Skeletal muscle cell (primary cell): ENCODE results near the gene PEDS1.
A peak's percentile ranks its signal among the peaks of the same experiment; 100 is the strongest.
"Not testable (repeated sequence)": the region's sequence is repeated elsewhere in the genome, so short reads cannot be mapped to it uniquely, and the experiment has no call there.

ENCODE experiments used
- DNase-seq: peaks from one replicate; pipeline ENCODE4 v3.0.0-alpha.2; 2010; ENCODE audit warnings: low read depth
- H3K4me3 ChIP-seq: 2 replicates; pipeline ENCODE4 v1.5.1; 2011; ENCODE audit warnings: low read depth, mild to moderate bottlenecking, control low read depth, low read length, moderate library complexity

The PEDS1 gene

DNA sequence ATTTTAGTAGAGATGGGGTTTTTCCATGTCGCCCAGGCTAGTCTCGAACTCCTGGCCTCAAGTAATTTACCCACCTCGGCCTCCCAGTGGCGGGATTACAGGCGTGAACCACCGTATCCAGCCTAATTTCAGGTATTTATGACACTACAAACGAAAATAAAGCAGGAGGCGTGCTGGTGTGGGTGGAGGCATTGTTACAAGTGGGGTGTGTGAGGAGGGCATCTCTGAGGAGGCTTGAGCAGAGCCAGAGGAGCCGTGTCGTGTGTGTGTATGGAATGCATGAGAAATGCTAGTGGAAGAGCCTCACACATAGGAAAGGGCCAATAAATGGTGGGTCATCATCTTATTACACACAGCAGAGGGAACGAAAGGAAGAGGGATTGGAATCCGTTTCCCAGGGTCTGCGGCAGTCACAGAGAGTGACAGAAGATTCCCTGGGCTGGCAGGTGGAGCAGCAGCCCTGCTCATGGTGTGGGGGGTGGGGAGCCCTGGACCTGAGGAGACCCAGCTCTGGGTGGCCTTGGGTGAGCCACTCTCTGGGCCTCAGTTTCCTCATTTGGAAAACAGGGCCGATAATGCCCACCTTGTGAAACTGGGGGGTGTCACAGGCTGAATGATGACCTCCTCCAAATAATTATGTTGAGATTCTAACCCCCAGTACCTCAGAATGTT is 17.2 kb upstream of the PEDS1 start:
- DNase-seq = no peak
- H3K4me3 ChIP-seq = no peak overlapping the region

- no peak overlapping the region for H3K4me3 ChIP-seq
- no peak for DNase-seq
Observed at GRCh38 chr20:50169329-50169823, 15.9 kb upstream of the PEDS1 start.

DNA sequence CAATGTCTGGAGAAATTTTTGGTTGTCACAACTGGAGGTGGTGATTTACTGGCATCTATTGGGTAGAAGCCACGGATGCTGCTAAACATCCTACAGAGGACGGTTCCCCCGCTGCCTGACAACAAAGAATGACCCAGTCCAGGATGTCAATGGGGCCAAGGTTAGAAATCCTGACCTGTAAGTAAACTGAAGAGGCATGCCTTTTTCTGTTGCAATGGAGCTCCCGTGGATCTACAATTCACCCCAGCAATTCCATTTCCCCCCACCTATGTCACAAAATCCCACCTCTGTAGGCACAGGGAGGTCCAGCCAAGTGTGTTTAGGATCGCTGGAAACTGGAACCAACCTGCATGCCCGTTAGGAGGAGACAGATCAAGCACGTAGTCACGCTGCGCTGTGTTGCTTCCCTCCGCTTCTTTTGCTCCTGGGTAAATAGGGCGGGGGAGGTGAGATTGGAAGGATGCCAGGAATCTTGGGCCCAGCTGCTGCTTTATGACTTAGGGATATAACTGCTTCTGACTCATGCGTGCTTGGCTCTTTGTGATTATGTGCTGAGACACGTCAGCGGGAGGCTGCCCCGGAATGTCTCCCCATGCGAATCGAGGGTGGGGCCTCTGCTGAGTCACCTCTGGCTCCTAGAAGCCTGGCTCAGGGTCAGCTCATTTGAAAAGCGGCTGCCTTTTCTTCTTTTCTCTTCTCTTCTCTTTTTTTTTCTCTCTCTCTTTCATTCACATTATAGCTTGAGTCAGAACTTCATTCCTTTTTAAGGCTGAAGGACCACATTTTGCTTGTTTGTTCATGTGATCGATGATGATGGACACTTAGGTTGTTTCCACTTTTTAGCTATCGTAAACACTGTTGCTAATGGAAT is 12.4 kb upstream of the PEDS1 start:
- H3K4me3 ChIP-seq = peak overlapping the region; percentile 39
- peak; percentile 100 for DNase-seq

DNA sequence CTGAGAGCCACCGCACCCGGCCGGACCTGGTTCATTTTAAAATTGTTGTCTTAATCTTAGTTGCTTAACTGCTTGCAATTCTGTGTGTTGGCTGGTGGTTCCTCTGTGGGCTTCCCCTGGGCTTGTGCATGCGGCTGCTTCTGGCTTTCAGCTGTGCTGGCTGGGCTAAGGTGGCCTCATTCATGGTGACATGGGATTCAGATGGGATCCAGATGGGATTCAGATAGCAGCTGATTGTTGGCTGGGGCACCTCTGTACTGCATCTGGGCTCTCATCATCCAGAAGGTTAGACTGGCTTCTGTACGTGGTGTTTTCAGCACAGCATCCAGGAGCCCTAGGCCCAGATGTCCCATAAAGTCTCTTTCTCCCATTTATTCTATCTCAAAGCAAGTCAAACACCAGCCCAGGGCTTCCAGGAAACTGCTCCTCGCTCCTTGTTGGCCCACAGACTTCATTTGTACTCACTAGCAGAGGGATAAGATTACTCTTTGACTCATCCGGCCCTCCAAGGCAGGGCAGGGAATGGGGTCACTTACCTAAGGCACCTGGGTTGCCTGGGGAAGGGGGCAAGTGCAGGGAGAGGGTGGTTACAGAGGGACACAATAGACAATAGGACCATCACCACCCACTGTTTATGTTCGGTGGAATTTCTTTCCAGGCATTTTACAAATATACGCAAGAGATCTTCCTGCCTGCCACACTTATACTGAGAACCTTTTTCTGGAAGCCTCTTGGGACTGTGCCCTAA is 10.2 kb upstream of the PEDS1 start:
- DNase-seq = no peak
- no peak overlapping the region for H3K4me3 ChIP-seq

- not testable (repeated sequence) for H3K4me3 ChIP-seq, DNase-seq
Observed at GRCh38 chr20:50161494-50161893, 8.0 kb upstream of the PEDS1 start.

DNA sequence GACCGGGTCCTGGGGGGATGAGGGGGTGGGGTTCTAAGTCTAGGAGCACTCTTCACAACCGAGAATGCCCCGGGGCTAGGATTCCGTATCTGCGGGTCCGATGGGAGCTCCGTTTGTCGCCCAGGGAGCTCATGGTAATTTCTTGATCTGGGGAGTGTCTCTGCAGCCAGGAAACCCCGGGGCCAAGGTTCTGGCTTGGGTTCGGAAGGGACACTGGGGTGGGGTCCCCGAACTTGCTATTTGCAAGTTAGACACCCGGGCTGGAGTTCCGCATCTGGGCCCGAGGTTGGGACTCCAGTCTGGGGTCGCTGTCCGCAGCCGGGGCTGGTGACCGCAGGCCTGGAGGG is 397 bp downstream of the PEDS1 start:
- peak overlapping the region; percentile 98 for H3K4me3 ChIP-seq
- no peak for DNase-seq

DNA sequence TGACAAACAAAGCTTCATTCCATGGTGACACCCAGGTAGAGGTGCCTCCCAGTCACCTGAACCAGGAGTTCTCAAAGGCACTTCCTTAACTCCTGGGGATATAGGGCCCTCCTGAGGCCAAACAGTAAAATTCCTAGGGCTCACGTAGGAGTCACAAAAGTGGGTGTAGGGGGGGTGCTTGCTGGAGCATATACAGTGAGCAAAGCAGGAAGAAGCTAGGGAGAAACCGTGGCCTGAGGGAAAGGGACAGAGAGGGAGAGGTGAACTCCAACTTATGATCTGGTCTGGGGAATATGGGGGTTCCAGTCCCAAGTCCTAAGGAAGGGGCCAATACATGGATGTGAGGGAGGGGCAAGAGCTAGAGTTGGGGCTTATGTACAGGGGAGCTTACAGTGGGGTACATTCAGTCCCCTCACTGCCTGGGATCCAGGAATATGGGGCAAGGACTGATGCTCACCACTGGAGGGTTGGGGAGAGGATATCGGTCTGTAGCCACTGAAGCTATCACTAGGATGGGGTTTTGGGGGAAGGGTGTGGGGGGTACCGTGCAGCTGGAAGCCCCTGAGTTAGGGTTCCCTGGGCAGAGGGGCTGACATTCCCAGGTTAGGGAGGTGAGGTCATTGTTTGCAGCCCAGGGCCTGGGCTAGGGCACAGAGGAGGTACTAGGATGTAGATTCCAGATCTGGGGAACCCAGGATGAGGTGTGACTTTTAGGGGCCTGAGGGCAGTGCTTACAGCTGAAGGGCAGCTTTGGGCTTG is 950 bp downstream of the PEDS1 start:
- peak overlapping the region; percentile 98 for H3K4me3 ChIP-seq
- no peak for DNase-seq

- peak overlapping the region; percentile 4 for H3K4me3 ChIP-seq
- DNase-seq = no peak
Observed at GRCh38 chr20:50151034-50151743, 2.3 kb downstream of the PEDS1 start.

DNA sequence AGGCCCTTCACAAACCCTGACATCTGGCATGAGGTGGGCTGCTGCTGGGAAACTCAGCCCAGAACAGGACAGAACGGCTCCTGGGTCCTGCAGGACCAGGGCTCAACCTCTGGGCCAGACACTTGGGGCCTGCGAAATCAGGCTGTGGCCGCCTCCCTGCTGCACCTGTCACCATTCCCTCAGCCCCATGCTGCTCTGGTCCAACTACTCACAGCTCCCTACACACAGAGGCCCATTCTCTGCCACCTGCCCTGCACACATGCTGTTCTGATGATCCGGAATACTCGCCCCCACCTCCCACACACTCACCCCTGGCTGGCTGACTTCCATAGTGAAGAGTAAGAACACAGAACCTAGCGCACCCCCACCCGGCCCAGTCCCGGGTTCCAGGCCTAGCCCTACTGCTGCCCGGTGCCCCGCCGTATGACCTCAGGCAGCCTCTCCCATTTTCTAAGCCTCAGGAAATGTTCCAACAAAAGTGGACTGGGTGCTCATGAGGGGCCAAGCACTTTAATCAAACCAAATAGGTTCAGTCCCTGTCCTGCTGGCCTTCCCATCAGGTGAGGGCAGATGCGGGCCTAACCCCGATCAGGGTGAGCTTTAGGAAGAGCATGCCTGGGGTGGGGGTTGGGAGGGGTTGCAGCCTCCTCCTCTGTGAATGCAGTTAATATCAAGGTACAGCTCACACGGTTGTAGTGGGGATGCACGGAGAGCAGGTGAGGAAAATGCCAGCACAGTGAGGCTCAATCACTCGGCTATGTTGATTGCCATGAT is 3.9 kb downstream of the PEDS1 start:
- no peak overlapping the region for H3K4me3 ChIP-seq
- no peak for DNase-seq

DNA sequence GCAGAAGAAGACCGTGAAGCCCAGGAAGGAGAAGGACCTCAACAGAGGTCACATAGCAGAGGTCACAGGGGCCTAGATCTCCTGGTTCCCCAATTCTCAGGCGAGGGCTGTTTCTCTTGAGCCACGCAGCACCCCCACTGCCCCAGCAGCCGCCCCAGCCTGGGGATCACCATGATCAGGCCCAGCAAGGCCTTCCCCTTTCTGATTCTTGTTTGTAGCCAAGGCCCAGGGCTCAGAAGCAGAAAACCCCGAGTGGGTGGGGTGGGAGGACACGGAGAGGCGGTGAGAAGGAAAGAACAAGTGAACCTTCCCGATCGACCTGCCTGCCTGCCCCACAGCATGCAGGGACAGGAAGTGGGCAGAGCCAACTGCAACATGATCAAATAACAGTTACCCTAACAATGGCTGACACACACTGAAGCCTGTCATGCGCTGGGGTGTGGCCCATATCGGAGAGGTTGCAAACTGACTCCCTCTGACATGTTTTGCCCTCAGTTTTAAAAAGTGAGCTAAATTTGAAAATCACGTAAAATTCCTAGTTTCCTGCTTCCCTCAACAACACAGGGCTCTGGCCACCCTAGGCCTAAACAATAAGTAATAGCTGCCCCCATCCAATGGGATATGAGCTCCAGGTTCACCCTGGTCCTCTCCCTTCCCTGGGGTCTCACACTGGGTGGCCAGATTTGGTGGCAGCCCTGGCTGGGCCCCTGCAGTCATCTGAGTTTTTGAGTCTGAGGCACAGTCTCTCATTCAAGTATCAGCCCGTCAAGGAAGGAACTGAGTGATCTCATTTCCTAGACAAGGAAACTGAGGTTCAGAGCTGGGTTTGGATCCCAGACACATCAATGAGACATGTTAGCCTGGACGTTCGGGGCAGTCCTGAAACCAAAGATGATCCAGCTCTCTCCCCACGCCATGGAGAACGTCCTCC is 6.5 kb downstream of the PEDS1 start:
- no peak overlapping the region for H3K4me3 ChIP-seq
- no peak for DNase-seq

DNA sequence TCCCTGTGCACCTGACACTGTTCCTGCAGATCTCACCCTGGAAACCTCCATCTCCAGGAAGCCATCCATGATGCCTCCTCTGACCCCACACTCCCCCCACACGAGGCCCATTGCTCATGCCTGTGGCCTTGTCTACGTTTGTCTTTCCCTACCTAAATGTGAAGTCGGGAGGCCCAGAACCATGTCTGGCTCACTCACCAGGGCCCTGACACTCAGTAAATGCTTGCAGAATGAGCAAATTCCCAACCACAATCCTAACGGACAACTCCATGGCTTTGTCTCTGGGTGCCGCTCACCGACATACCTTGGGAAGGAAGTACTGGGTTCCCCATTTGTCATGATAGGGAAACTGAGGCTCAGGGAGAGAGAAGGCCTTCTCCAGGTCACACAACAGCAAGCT is 7.3 kb downstream of the PEDS1 start:
- H3K4me3 ChIP-seq = no peak overlapping the region
- no peak for DNase-seq

DNA sequence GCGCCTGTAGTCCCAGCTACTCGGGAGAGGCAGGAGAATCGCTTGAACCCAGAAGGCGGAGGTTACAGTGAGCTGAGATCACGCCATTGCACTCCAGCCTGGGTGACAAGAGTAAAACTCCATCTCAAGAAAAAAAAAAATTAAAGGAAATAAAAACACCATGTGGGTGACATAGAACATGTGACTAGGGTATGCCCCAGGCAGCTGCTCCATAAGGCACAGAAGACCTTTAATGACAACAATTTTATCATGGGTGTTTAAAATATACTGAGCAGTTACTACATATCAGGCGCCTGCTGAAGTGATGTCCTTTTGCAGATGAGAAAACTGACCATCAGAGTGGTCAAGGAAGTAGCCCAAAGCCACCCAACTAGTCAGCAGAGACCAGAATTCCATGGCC is 8.0 kb downstream of the PEDS1 start:
- no peak for DNase-seq
- H3K4me3 ChIP-seq = no peak overlapping the region

GRCh38 chr20:50144362-50144761 is 9.2 kb downstream of the PEDS1 start:
- H3K4me3 ChIP-seq = no peak overlapping the region
- peak; percentile 98 for DNase-seq

DNA sequence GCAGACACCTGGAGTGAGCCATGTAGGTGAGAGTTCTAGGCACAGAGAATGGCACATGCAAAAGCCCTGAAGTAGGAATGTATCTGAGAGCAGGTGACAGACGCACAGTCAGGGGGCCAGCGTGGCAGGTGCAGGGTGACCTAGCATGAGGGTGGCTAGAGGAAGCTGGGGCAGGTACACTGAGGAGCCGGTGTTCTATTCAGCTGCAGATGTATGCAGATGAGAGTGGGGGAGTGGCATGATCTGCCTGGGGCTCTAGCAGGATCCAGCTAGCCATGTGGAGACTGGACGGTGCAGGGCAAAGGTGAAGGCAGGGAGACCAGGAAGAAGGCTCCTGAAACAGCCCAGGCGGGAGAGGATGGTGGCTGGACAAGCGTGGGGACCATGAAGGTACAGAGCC is 10.7 kb downstream of the PEDS1 start:
- no peak overlapping the region for H3K4me3 ChIP-seq
- DNase-seq = no peak

DNA sequence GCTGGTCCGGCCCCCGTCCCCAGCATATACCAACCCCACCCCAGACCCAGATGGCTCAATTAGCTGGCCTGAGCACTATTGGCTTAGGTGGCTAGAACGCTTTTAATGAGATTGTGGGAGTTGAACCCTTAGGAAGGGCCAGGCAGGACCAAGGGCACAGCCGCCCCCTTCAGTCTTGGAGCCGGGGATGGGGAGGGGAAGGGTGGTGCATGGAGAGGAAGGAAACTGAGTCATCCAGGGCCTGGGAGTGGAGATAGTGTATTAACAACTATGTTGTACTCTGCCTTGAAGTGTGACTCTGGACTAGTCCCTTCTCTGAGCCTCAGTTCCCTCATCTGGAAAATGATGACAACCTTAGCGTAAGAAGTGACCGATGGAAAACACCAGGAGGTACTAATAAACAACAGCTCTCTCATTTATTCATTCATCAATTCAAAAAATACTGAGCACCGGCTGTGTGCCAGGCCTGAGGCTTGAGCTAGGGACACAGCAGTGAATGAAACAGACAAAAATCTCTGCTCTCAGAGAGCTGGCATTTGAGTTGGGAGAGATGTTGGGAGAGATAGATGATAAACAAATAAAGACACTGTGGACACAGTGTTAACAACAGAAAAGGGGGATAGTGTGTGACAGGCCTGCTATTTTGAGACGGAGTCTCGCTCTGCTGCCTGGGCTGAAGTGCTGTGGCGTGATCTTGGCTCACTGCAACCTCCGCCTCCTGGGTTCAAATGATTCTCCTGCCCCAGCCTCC is 11.5 kb downstream of the PEDS1 start:
- DNase-seq = no peak
- no peak overlapping the region for H3K4me3 ChIP-seq

- DNase-seq = no peak
- H3K4me3 ChIP-seq = no peak overlapping the region
Observed at GRCh38 chr20:50141018-50141675, 12.4 kb downstream of the PEDS1 start.
